A172 (cell line): Measurements from ENCODE around the gene PTP4A2. TPM values are rescaled to one million over a fixed set of nuclear protein-coding genes. Genes with fewer than 3 reads are reported as not detected.

Source experiments
- DNase-seq: peaks from one replicate; pipeline ENCODE4 v3.0.0-alpha.2; 2015; ENCODE audit warnings: low spot score
- total RNA-seq: library from RNA; depleted of rRNA; stranded (reverse); fragments of >200 nt; shearing (Covaris generic); gene quantifications from 2 replicates; pipeline ENCODE4 v1.2.3, GENCODE V29; 2014; rRNA removed

PTP4A2 gene
- 207 and 289 TPM in 2 replicates for total RNA-seq

DNA sequence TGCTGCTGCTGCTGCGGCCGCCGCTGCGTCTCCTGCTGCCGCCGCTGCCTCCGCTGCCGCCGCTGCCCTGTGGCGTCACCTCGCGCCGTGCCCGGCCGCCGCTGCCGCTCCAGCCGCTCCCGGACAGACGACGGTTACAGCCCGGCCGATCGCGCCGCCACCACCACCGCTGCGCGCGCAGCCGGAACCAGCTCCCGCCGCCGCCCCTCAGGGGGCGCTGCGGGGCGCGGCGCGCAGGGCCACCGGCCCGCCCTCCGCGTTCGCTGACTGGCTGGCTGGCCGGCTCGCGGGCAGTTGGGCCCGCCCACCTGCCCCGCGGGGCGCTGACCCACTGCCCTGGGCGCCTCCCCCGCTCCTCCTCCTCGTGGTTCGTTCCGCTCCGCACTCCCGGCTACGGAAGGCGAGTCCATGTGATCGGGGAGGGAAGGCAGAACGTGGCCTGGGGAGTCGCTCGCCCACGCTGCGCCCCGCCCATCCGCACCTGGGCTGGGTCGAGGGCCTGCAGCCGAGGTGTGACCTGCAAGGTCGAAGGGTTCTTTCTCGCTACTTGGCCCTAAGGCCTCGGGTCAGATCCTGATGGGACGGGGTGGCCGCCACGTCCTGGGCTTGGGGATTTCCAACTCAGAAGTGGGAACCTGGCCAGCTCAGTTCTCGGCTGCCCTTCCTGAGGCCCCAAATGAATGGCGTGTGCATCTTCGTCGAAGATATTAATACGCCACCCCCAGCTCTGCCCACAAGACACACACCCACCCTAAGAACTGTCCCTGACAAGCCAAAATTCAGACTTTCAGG is at the start of gene PTP4A2:
TSS of gene PTP4A2 (minus strand) at position 185 of the 792 bp plus-strand sequence. CDS start 19,303 bp downstream, outside the sequence.
- peak; percentile 76 for DNase-seq

DNA sequence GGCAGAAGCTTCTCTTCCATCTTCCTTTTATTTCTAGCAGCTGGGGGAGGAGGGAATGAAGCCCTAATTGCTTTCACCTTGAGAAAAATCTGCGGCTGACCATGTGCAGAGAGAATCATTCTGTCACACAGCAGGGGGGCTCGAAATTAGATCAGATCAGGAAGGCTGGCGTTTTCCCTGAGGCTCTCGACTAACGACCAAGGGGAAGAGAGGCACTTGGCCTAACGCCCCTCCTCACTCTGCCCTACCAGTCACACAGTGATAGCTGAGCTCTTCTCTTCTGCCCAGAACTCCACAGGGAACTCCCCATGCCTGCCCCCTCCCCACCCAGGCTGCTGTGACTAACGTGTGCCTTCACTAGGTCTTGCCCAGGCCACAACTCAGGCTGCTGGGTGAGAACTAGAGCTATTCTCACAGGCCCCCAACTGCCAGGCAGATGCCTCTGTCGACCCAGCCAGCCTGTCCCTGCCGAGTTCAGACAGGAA is 49.0 kb upstream of the PTP4A2 start:
- peak; percentile 26 for DNase-seq

DNA sequence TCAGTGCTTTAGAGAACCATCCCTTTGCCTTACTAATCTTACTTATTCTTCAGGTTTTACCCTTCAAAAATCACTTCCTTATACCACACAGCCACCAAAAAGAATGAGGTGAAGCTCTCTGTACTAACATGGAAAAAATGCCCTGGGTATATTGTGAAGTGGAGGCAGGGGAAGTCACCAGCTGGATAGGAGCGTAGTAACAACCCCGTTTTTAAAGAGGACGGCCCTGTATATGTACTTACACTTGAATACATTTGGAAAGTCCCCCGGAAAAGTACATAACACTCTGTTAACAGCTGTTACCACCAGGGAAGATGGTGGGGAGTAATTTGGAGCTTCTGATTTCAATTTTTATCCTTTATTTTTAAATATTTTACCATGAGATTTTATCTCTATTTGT is 47.3 kb upstream of the PTP4A2 start:
- DNase-seq: no peak

- no peak for DNase-seq
Observed at GRCh38 chr1:31984419-31985347, 46.5 kb upstream of the PTP4A2 start.

GRCh38 chr1:31981972-31982371 is 43.8 kb upstream of the PTP4A2 start:
- peak; percentile 16 for DNase-seq

GRCh38 chr1:31981456-31981839 is 43.3 kb upstream of the PTP4A2 start:
- DNase-seq: no peak

DNA sequence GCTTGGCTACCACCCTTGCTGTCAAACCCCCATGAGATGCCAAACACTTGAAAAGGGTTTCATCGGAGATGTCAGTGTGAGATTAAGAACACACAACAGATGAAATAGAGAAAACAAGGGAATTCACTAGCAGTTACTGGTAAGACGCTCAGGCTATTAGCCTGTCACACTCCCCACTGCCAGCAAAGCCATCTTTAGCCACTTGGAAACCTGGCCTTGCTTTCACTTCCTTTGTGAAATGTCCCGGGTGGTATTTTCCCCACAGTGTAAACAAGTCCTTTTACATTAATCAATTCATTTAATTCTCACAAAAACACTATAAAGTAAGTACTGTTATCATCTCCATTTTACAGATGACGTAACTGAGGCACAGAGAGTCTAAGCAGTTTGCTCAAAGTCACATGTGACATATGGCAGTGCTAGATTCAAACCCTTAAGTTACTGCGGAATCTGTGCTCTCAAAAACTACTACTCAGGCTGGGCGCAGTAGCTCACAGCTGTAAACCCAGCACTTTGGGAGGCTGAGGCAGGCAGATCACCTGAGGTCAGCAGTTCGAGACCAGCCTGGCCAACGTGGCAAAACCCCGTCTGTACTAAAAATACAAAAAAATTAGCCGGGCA is 42.8 kb upstream of the PTP4A2 start:
- DNase-seq: no peak

- no peak for DNase-seq
Observed at GRCh38 chr1:31978843-31979400, 40.8 kb upstream of the PTP4A2 start.

- no peak for DNase-seq
Observed at GRCh38 chr1:31977385-31978131, 39.4 kb upstream of the PTP4A2 start.

GRCh38 chr1:31976401-31976800 is 38.2 kb upstream of the PTP4A2 start:
- peak; percentile 14 for DNase-seq

GRCh38 chr1:31970873-31971272 is 32.7 kb upstream of the PTP4A2 start:
- no peak for DNase-seq

- no peak for DNase-seq
Observed at GRCh38 chr1:31961536-31961935, 23.4 kb upstream of the PTP4A2 start.

DNA sequence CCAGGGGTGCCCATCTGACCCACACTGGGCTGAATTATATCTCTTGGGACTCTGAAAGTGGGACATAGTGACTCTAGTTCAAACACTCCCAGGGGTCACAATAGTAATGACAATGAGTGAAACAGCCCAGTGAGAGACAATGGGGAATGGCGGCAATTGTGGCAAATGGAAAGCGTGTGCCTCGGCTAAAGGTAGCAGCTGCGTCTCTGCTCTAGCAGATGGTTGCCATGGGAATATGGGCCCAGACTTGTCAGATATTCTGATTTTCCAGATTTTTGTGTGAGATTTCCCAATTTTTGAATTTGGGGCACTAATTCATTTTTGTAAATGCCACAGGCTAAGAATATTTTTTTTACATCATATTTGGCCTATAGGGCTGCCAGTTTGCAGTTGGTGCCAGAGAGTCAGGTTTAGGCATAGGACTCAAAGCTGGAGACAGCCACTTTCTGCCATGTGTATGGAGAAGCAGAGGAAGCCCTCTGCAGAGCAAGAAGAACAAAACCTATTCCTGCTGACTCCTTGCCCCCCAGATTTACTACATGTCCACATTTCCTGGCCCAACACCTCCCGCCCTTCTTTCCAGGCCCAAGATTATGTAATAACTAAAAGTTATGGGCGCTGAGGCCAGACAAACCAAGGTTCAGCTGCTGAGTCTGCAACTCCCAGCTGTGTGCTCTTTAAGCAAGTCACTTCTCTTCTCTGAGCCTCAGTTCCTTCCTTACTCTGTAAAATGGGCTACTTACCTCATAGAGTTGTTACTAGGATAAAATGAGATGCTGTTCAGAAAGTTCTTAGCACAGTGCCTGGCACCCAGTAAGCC is 21.6 kb upstream of the PTP4A2 start:
- no peak for DNase-seq

- no peak for DNase-seq
Observed at GRCh38 chr1:31957701-31958674, 19.8 kb upstream of the PTP4A2 start.

- peak; percentile 92 for DNase-seq
Observed at GRCh38 chr1:31955917-31956736, 18.0 kb upstream of the PTP4A2 start.

GRCh38 chr1:31954607-31955283 is 16.6 kb upstream of the PTP4A2 start:
- DNase-seq: peak; percentile 69

GRCh38 chr1:31952825-31953220 is 14.7 kb upstream of the PTP4A2 start:
- no peak for DNase-seq
